ENCODE measurements around the gene PTBP3. TPM values are rescaled to one million over a fixed set of nuclear protein-coding genes. Genes with fewer than 3 reads are reported as not detected.

The PTBP3 gene
- total RNA-seq, 1 donor from 2014 or later = 58.9 TPM

- intact Hi-C loops (cut with DNase I) = no loop called here
- no peak overlapping the region for H3K27ac ChIP-seq
- DNase-seq (ENCODE audit: extremely low spot score in 2 of 2) = no peak
- H3K4me3 ChIP-seq = no peak overlapping the region
- no peaks in the 10 kb centered on the region for H3K36me3 ChIP-seq
- H3K4me1 ChIP-seq = peaks cover 35% of the 10 kb centered on the region
- TF ChIP-seq POLR2AphosphoS5 (IDR thresholded peaks at IDR 0.05; ENCODE audit: insufficient read depth in 1 of 2, low read depth in 1 of 2) (no peak), POLR2A (IDR thresholded peaks at IDR 0.05) (no peak)
- TF ChIP-seq, protein P1, sequence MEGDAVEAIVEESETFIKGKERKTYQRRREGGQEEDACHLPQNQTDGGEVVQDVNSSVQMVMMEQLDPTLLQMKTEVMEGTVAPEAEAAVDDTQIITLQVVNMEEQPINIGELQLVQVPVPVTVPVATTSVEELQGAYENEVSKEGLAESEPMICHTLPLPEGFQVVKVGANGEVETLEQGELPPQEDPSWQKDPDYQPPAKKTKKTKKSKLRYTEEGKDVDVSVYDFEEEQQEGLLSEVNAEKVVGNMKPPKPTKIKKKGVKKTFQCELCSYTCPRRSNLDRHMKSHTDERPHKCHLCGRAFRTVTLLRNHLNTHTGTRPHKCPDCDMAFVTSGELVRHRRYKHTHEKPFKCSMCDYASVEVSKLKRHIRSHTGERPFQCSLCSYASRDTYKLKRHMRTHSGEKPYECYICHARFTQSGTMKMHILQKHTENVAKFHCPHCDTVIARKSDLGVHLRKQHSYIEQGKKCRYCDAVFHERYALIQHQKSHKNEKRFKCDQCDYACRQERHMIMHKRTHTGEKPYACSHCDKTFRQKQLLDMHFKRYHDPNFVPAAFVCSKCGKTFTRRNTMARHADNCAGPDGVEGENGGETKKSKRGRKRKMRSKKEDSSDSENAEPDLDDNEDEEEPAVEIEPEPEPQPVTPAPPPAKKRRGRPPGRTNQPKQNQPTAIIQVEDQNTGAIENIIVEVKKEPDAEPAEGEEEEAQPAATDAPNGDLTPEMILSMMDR (IDR thresholded peaks at IDR 0.05) = no peak
- no peaks in the 10 kb centered on the region for H3K9me3 ChIP-seq
- H3K27me3 ChIP-seq = no peaks in the 10 kb centered on the region
Measured at GRCh38 chr9:112170968-112171367, 162.5 kb downstream of the PTBP3 start.

DNA sequence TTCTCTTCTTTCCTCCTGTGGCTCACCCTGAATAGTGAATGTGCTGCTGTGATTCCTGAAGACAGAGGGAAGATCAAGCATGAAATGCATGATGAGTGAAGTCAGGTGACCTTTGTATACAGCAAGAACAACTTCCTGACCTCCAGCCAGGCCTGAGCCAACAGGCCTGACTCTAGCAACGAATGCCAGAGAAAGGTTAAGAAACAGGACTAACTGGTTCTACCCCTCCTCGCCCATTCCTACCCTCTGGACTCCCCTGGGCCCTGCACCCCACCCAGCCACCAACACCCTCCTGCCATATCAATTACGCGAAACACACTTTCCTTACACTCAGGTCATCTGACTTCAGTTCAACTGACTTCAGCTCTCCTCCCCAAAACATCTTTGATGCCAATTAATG is 163.2 kb downstream of the PTBP3 start:
- Histone ChIP-seq H3K4me3 (no peak overlapping the region), H3K27me3 (no peaks in the 10 kb centered on the region), H3K36me3 (no peaks in the 10 kb centered on the region), H3K4me1 (peaks cover 29% of the 10 kb centered on the region), H3K9me3 (no peaks in the 10 kb centered on the region), H3K27ac (no peak overlapping the region)
- intact Hi-C loops (cut with DNase I) = no loop called here
- TF ChIP-seq POLR2A (IDR thresholded peaks at IDR 0.05) (no peak), POLR2AphosphoS5 (IDR thresholded peaks at IDR 0.05; ENCODE audit: insufficient read depth in 1 of 2, low read depth in 1 of 2) (no peak)
- TF ChIP-seq, protein P1 (IDR thresholded peaks at IDR 0.05) = no peak
- no peak for DNase-seq (ENCODE audit: extremely low spot score in 2 of 2)

GRCh38 chr9:112169368-112169767 is 164.1 kb downstream of the PTBP3 start:
- DNase-seq (ENCODE audit: extremely low spot score in 2 of 2) = no peak
- Histone ChIP-seq H3K4me1 (peaks cover 28% of the 10 kb centered on the region), H3K4me3 (no peak overlapping the region), H3K27me3 (no peaks in the 10 kb centered on the region), H3K9me3 (no peaks in the 10 kb centered on the region), H3K27ac (no peak overlapping the region), H3K36me3 (no peaks in the 10 kb centered on the region)
- intact Hi-C loops (cut with DNase I) = no loop called here
- TF ChIP-seq POLR2AphosphoS5 (IDR thresholded peaks at IDR 0.05; ENCODE audit: insufficient read depth in 1 of 2, low read depth in 1 of 2) (no peak), POLR2A (IDR thresholded peaks at IDR 0.05) (no peak)
- TF ChIP-seq, protein P1 (IDR thresholded peaks at IDR 0.05) = no peak

- TF ChIP-seq POLR2A (IDR thresholded peaks at IDR 0.05) (no peak), POLR2AphosphoS5 (IDR thresholded peaks at IDR 0.05; ENCODE audit: insufficient read depth in 1 of 2, low read depth in 1 of 2) (no peak)
- TF ChIP-seq, protein P1 (IDR thresholded peaks at IDR 0.05) = no peak
- peaks cover 16% of the 10 kb centered on the region for H3K4me1 ChIP-seq
- no peak for DNase-seq (ENCODE audit: extremely low spot score in 2 of 2)
- no peaks in the 10 kb centered on the region for H3K27me3 ChIP-seq
- H3K9me3 ChIP-seq = no peaks in the 10 kb centered on the region
- intact Hi-C loops (cut with DNase I) = no loop called here
- no peak overlapping the region for H3K4me3 ChIP-seq
- no peaks in the 10 kb centered on the region for H3K36me3 ChIP-seq
- H3K27ac ChIP-seq = no peak overlapping the region
Measured at GRCh38 chr9:112168197-112168596, 165.2 kb downstream of the PTBP3 start.

Small RNA genes within 50 kb of the gene (small RNA-seq; reads per million reads assigned to genes)
- not detected for gene RF00019
- gene RN7SL430P = not detected
- not detected for gene RN7SL57P
- gene RNA5SP295 = not detected

Other genes starting within 250 kb of the PTBP3 start
- gene SUSD1, start 158.3 kb downstream of the PTBP3 start, total RNA-seq = 10.8 TPM
- gene HSDL2, start 46.5 kb upstream of the PTBP3 start, total RNA-seq = 25.8 TPM
- gene KIAA1958, start 153.2 kb upstream of the PTBP3 start, total RNA-seq = 12.0 TPM

Measured in vagina (tissue), 2 donors.